Prostate gland (tissue), 2 donors: ENCODE measurements around the gene EVX1.

Experiments
- POLR2A ChIP-seq: fragments of 450-650 bp; IDR thresholded peaks from one replicate; pipeline ENCODE4 v1.6.1; 2016; ENCODE audit warnings: antibody characterized with exemption, mild to moderate bottlenecking
- POLR2AphosphoS5 ChIP-seq: sonication (generic); formaldehyde crosslinking; IDR thresholded peaks from one replicate; pipeline ENCODE4 v1.6.1; 2017; ENCODE audit warnings: antibody characterized with exemption
- TF ChIP-seq, protein P1 (sequence below), 4 experiments: fragments of 200-600 bp in 2 of 4; fragments of 450-650 bp in 2 of 4; sonication (generic) in 2 of 4; IDR thresholded peaks; 1 replicate in 3 of 4; 2 replicates in 1 of 4; pipeline ENCODE4 v1.5.1; 2016 to 2019; ENCODE audit warnings: antibody characterized with exemption in 4 of 4, mild to moderate bottlenecking in 2 of 4, moderate library complexity in 2 of 4

DNA sequence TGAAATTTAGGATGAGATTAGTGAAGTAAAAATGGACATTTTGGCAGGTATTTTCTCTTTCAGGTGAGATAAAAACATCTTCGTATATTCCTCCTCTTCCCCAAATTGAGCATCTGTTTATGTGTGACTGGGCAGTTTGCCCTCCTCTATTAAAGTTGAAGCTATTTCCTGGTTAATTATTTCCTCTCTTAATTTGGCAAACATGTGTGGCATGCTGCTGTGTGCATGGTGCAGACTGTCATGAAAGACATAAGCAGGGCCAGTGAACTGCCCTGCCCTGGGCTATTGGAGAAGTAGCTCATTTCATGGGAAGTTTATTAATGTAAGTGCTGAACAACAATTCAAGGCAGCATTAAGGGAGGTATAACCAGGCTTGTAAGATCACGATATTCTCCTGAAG, 52.6 kb downstream of the EVX1 start:
- TF ChIP-seq, protein P1, sequence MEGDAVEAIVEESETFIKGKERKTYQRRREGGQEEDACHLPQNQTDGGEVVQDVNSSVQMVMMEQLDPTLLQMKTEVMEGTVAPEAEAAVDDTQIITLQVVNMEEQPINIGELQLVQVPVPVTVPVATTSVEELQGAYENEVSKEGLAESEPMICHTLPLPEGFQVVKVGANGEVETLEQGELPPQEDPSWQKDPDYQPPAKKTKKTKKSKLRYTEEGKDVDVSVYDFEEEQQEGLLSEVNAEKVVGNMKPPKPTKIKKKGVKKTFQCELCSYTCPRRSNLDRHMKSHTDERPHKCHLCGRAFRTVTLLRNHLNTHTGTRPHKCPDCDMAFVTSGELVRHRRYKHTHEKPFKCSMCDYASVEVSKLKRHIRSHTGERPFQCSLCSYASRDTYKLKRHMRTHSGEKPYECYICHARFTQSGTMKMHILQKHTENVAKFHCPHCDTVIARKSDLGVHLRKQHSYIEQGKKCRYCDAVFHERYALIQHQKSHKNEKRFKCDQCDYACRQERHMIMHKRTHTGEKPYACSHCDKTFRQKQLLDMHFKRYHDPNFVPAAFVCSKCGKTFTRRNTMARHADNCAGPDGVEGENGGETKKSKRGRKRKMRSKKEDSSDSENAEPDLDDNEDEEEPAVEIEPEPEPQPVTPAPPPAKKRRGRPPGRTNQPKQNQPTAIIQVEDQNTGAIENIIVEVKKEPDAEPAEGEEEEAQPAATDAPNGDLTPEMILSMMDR (IDR thresholded peaks at IDR 0.05), result no peak
- TF ChIP-seq POLR2A (no peak), POLR2AphosphoS5 (no peak)
